HG03108 (cell line): Measurements from ENCODE around the gene RPL37.
"Not testable (repeated sequence)": the region's sequence is repeated elsewhere in the genome, so short reads cannot be mapped to it uniquely, and the experiment has no call there.

Experiments
- ATAC-seq: cut with Tn5 transposase; IDR thresholded peaks from one replicate; pipeline ENCODE4 v1.9.1; 2021; ENCODE audit warnings: moderate library complexity; ENCODE audit not compliant: unreplicated experiment

Gene RPL37

DNA sequence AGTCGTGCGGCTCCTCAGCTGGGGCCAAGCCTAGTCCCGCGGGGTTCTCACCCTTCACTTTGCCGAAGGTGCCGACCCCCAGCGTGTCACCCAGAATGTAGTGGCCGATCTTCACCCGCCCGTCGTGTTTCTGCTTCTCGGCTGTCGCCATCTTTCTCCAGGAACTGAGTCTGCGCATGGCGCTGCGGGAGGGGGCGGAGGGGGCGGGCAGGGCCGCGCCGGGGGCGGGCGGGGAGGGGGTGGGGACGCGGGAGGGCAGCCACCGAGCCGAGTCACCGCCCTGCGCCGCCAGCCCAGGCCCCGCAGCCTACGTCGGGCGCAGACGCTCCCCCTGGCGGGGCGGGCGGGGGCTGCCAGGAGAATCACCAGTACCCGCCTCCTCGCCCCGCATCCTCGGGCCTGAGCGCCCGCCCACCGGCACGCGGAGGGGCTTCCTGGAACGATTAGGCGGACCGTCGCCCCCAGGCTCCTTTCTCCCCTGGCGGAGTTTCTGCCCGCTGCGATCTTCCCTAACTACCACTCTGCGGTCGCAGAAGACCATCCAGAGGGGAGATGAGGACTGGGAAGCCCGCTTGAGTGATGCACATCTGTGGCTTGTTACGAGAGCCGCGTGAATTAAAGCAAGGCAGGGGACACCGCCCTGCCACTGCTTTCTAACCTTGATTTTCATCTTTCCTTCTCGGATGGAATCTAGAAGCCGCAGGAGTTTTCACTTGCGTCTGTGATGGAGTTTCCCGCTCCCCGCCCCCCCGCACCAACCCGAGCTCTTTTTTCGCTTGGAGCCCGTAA, 36.8 kb downstream of the RPL37 start, which contains the start of gene PRKAA1:
Gene PRKAA1 (minus strand): TSS at position 363 of the 789 bp plus-strand sequence. CDS start 185 bp downstream, at position 178.
- peak; percentile 96 for ATAC-seq

DNA sequence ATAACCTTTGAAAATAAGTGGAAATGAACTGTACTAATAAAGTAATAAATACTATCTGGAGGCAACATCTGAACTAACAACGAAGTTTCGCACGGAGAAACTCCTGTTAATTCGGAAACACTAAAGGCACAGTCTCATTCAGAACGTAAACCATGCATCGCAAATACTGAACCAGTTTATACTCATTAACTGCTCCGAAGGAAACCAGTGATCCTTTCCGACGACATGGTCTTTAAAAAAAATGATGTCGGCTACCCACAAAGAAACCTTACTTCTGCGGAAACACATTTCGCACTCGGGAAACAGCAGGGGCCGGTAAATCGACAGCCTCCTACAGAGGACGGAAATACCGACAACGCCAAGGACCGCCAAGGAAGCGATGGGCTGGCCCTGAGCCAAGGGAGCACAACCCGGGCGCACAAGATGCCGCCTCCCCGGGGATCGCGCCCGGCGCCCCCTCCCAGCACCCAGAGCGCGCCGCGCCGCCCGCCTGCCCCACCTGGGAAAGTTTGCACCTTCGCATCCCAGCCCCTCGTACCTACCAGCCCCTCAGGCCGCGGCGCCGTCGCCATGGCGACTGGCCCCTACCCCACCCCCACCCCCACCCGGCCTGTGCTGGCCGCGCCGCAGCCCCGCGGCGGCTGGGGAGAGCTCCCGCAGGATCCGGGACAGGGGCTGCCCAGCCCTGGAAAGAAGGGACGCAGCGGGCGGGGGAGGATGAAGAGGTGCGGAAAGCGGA, 37.6 kb downstream of the RPL37 start:
- peak; percentile 35 for ATAC-seq

DNA sequence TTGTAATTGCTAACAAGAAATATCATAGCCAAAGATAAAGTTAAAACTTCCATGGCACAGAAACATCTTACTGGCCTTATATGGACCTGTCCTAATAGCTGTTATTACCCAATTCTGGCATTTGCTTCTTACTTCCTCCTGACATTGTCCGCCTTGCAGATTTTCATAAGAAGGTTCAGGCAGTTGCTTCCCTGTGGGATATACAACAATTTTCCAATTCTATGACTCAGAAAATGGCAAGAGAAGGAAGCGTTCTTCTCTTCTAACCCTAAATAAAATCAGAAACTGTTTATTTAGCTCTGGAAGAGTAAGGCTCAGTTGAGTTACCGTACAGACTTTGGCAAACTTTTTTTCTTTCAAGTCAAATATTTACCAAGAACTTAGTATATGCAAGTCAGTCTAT, 38.5 kb downstream of the RPL37 start:
- no peak for ATAC-seq

DNA sequence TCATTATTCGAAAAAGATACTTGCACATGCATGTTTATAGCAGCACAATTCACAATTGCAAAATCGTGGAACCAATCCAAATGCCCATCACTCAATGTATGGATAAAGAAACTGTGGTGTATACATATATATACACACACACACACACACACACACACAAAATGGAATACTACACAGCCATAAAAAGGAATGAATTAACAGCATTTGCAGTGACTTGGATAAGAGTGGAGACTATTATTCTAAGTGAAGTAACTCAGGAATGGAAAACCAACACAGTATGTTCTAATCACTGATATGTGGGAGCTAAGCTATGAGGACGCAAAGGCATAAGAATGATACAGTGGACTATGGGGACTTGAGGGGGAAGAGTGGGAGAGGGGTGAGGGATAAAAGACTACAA, 40.1 kb downstream of the RPL37 start:
- not testable (repeated sequence) for ATAC-seq

DNA sequence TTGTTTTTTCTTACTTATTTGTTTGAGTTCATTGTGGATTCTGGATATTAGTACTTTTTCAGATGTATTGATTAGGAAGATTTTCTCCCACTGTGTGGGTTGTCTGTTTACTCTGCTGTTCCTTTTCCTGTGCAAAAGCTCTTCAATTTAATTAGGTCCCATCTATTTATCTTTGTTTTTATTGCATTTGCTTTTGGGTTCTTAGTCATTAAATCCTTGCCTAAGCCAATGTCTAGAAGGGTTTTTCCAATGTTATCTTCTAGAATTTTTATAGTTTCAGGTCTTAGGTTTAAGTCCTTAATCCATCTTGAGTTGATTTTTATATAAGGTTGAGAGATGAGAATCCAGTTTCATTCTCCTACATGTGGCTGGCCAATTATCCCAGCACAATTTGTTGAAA, 40.7 kb downstream of the RPL37 start:
- ATAC-seq: not testable (repeated sequence)

DNA sequence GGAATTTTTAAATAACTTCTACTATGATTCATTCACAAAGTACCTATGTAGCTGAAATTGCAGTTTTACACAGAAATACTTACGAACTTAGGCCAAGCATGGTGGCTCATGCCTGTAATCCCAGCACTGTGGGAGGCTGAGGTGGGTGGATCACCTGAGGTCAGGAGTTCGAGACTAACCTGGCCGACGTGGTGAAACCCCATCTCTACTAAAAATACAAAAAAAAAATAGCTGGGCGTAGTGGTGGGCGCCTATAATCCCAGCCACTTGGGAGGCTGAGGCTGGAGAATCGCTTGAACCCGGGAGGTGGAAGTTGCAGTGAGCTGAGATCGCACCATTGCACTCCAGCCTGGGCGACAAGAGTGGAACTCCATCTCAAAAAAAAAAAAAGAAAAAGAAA, 42.3 kb downstream of the RPL37 start:
- not testable (repeated sequence) for ATAC-seq

DNA sequence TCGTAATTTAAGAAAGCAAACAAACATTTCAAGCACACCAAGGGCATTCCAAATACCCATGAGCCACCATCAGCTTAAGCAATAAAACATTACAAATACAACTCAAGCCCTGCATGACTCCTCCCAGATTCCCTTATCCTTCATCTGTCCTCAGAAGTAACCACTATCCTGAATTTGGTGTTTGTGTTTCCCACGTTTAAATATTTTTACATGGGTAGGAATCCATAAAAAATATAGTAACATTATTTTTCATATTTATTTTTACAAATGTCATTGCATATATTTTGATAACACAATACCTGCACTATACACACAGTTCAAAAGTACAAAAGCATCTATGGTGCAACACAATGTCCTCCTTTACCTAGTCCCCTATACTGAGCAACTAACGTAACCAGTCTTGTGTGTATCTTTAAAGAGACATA, 43.3 kb downstream of the RPL37 start:
- ATAC-seq: no peak

DNA sequence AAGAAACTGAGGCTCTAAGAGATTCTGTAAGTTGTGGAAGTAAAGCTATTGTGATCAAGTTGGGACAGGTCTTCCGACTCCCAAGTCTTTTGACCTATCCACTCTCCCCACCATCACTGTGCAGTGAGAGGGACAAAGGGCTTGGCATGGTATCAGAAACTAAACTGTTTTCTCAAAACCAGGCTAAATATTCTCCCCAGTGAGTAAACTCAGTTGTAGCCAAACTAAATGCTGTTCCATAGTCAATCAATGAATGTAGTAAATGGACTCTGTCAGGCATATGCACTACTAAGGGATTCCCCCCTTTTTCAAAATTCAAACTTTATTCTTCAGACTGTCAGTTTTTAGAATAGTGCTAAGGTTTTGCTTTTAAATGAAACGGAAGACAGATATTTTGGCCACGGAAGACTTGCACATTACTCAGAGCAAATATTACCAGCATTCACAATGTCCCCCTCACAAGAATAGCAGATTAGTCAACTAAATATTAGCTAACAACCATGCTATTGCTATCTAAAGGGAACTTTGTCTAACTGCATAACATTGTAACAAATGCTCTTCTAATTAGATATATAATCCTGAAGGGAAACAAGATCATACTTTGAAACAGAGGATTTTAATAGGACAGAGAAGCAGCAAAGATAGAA, 44.0 kb downstream of the RPL37 start:
- no peak for ATAC-seq

DNA sequence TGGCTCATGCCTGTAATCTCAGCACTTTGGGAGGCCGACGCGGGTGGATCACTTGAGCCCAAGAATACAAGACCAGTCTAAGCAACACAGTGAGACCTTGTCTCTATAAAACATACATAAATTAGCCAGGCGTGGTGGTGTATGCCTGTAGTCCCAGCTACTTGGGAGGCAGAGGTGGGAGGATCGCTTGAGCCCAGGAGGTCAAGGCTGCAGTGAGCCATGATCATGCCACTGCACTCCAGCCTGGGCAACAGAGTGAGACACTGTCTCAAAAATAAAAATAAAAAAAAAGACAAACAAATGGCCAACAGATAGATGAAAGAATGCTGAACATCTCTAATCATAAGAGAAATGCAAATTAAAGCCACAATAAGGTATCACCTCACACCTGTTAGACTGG, 46.1 kb downstream of the RPL37 start:
- not testable (repeated sequence) for ATAC-seq

DNA sequence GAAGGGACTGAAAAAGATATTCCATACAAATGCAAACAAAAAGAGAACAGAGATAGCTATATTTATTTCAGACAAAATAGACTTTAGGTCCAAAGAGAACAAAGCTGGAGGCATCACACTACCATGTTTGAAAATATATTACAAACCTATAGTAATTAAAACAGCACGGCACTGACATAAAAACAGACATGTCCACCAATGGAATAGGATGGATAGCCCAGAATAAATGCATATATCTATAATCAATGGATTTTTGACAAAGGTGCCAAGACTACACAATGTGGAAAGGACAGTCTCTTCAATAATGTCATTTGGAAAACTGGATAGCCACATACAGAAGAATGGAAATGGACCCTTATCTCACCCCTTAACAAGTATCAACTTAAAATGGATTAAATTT, 47.0 kb downstream of the RPL37 start:
- ATAC-seq: no peak

DNA sequence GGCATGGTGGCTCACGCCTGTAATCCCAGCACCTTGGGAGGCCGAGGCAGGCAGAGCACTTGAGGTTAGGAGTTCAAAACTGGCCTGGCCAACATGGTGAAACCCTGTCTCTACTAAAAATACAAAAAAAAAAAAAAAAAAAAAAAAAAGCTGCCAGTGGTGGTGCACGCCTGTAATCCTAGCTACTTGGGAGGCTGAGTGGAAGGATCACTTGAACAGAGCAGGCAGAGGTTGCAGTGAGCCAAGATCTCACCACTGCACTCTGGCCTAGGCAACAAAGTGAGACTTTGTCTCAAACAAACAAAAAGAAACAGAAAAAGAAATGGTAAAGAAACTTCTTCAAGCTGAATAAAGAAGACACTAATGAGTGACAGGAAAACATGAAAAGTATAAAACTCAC, 48.4 kb downstream of the RPL37 start:
- ATAC-seq: not testable (repeated sequence)

DNA sequence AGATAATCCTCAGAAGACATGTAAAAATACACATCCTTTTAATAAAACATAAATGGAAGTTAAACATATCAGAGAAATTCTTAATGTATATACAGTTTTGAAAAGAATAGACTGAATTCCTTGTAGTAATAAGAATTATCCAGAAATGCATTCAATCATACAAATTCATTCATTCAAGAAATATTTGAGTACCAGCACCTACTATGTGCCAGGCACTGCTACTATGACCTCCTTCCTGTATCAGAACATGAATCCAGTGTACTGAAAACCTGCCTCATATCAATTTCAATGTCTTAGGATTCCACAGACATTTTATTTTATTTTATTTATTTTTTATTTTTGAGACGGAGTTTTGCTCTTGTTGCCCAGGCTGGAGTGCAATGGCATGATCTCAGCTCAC, 50.1 kb downstream of the RPL37 start:
- no peak for ATAC-seq

DNA sequence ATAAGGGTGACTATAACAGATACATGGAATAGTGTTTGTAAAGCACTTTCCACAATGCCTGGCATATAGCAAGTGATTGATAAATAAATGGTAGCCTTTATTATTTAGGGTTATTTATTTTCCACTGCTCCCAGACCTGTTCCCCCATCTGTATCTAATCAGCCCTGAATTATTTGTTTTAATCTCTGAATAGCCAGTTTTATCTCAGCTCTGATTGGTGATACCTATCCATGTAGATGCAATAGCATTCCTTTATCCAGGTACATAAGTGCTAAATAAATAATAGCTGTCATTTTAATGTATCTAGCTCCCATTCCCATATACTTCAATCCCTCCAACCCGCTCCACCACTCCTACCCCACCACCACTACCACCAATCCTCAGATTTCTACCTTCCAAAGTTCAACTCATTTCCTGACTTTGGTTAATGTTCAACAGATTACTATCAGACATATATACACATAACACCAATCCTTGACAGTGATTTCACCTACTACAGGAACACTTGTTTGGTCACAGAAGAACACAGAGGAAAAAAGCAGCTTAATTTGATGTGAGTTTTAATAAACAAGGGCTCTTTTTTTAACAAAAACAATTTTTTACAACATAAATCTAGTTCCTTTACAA, 50.9 kb downstream of the RPL37 start:
- ATAC-seq: no peak

DNA sequence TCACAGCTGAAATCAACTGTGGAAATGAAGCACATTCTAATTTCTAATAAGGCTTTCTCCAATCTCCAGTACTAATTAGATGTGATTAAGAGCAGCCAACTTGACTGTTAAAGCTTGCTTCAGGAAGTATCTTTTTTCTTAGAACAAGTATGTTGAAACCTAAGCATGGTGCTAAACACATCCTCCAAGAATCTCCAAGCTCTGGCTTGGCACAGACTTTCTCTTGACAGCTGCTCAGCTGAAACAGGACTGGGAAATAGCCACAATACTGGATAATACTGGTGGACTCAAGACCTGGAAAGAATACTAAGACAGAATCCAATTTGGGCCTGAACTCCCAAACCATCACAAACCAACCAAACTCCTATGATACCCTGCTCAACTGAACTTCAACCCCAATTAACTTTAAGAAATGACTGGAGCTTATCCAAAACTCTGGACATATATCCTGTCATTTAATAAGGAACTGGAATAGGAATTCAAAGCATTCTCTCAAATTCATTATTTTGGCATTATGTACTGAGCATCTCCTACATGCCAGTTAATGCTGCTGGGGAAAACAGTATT, 53.1 kb downstream of the RPL37 start:
- ATAC-seq: no peak

DNA sequence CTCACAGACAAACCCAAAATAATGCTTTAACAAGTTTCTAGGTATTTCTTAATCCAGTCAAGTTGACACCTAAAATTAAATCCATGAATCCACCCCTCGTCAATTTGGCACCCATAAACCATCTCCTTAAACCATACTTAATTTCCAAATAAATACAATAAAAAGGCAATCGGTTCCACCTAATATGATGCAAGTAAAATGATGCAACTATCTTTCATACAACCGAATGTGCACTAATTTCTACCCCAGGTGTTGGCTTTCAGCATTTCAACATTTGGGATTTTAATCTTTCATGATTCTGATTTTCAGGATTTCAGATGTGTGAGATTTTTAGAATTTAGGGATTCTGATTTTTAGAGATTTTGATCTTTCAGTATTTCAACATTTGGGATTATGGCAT, 54.2 kb downstream of the RPL37 start:
- no peak for ATAC-seq

DNA sequence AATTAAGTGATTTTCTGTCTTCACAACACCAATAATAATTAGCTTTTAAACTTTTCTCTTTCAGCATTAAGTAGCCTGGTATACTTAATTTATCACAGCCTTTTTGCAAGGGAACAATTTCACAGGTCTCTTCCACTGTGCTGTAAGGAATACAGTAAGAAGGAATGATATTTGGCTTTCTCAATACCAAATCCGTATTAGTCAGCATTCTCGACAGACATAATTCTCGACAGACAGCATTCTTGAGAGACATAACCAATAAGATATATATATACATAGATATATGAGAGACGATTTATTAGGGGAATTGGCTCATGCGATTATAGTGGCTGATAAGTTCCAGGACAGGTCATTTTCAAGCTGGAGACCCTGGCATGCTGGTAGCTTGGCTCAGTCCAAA, 54.8 kb downstream of the RPL37 start:
- no peak for ATAC-seq

DNA sequence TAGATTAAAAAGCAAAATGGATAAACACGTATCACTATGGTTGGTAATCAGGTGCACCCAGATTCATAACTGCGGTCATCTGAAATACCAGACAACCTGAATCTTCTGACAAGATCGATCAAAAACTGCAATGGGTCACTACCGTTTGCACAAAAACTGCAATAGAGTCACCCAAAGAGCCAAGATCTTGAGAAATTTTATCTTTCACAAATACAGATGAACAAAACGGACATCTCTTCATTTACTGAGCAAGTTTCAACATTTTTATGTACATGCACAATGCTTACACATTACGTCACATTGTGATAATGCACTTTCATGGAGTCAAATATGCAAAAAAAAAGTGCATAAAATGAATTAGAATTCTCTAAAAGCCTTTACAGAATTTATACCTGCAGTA, 55.5 kb downstream of the RPL37 start:
- ATAC-seq: no peak

DNA sequence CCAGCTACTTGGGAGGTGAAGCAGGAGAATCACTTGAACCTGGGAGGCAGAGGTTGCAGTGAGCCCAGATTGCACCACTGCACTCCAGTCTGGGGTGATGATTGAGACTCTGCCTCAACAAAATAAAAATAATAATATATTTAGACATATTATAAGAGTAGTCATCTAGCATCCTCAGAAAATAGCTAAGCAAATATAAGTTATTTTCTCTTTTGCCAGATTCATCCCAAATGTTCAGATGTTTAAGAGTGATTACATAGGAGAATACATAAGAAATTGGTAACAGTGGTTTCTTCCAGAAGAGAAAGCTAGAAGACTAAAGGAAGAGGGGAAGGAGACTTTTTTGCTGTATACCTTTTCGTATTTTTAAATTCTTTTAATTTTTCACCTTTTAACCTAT, 56.9 kb downstream of the RPL37 start:
- ATAC-seq: no peak

DNA sequence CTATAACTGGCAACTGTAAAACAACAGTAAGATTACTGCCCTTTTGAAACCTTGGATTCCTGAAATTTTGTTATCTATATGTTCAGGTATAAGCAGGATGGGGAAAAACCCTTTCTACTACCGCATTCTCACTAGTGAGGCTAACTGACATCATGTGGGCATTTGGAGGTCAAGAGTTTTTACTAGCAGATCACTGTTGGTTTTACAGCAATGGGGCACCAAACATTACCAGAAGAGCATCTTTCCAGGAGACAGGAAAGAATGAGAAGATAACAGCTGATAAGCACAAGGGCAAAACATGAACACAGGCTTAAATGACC, 58.4 kb downstream of the RPL37 start:
- ATAC-seq: no peak

DNA sequence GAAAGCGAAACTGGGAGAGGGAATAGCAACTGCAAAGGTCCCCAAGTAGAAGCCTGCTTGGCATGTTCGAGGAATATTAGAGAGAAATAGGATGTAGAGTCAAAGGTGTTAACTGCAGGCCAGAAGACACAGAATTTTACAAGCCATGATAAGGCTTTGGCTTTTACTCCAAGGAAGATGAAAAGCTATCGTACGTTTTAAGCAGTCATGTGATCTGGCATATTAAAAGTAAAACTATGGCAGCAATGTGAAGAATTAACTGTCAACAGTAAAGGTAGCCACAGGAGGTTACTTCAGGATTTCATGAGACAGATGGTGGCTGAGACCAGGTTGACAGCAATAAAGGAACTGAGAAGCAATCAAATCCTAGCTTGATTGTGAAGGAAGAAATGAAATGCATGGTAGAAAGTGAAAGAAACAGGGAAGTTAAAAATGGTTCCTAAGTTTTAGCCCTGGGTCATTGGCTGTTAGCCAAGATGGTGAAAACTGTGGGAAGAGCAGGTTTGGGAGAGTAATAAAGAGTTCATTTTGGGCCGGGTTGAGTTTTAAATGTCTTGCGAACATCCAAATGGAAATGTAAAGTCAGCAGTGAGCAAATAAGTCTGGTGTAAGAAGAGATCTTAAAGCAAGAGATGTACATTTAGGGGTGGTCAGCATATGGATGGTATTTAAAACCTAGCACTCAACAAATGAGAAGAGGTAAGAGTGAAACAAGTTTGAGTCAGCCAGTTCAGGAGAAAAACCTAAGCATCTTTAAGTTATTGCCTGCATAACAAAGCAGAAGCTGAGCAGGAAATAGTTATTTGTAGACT, 59.0 kb downstream of the RPL37 start:
- ATAC-seq: no peak
